Right lobe of liver (tissue), 6 donors: ENCODE results near the gene FMNL2. TPM values are rescaled to one million over a fixed set of nuclear protein-coding genes. Genes with fewer than 3 reads are reported as not detected.
A peak's percentile ranks its signal among the peaks of the same experiment; 100 is the strongest.

Source experiments
- ATAC-seq, 4 donors: fragments of 200-7000 bp; cut with Tn5 transposase; one replicate each; pipeline ENCODE4 v1.9.1; 2020; ENCODE audit warnings: mild to moderate bottlenecking in 4 of 4, moderate library complexity in 4 of 4
- DNase-seq, 3 donors: peaks; one replicate each; pipeline ENCODE4 v3.0.0-alpha.2; 2020
- H3K27ac ChIP-seq, 3 donors: fragments of 200-600 bp; one replicate each; pipeline ENCODE4 v1.8.0; 2022
- H3K27me3 ChIP-seq, 2 donors: fragments of 200-600 bp; one replicate each; pipeline ENCODE4 v1.8.0; 2022
- H3K36me3 ChIP-seq, 4 donors: fragments of 200-600 bp; sonication (generic) in 1 of 4; one replicate each; pipeline versions ENCODE4 v1.5.1 to v1.8.0; 2017 to 2022; ENCODE audit warnings: control low read depth in 1 of 4
- H3K4me1 ChIP-seq, 4 donors: fragments of 200-600 bp; sonication (generic) in 1 of 4; one replicate each; pipeline versions ENCODE4 v1.5.1 to v1.8.0; 2017 to 2022; ENCODE audit warnings: control low read depth in 1 of 4
- H3K4me3 ChIP-seq, 3 donors: fragments of 200-600 bp; one replicate each; pipeline ENCODE4 v1.8.0; 2022
- H3K9me3 ChIP-seq, 4 donors: fragments of 200-600 bp; sonication (generic) in 1 of 4; one replicate each; pipeline versions ENCODE4 v1.5.1 to v1.8.0; 2017 to 2022; ENCODE audit warnings: control low read depth in 1 of 4
- POLR2A ChIP-seq: fragments of 450-650 bp; IDR thresholded peaks from one replicate; pipeline ENCODE4 v1.6.1; 2017; ENCODE audit warnings: antibody characterized with exemption, mild to moderate bottlenecking
- WGBS: methylation state at CpG from one replicate; pipeline ENCODE4 v1.1.6; 2018; ENCODE audit warnings: low coverage, low lambda C conversion rate; ENCODE audit not compliant: insufficient coverage; ENCODE audit errors: missing lambda C conversion rate; 5-methylcytosine and 5-hydroxymethylcytosine counted together
- intact Hi-C, 2 donors: fragments of 100-400 bp; cut with DNase I; formaldehyde crosslinking; loops; one replicate each; pipeline versions ENCODE4 v1.11.2 to v1.14.1; 2022
- total RNA-seq, 6 experiments: library from RNA; depleted of rRNA in 2 of 6; stranded (reverse); fragments of >200 nt in 2 of 6; fragmentation: NEBNext Ultra II Directional in 3 of 6; extraction: Animal tissue kit (Norgen Biotek cat#: 25700) in 3 of 6; gene quantifications; one replicate each; pipeline versions ENCODE4 v1.1.0 to v1.2.4, GENCODE V29; 2016 to 2023
- TF ChIP-seq, protein P1 (sequence below), 4 donors: fragments of 200-600 bp in 3 of 4; fragments of 450-650 bp in 1 of 4; IDR thresholded peaks; one replicate each; pipeline versions ENCODE4 v1.5.1 to v1.8.0; 2016 to 2022; ENCODE audit warnings: antibody characterized with exemption in 4 of 4, mild to moderate bottlenecking in 2 of 4
- donor health status: DM: no; HTN: yes; CAD: no.
- donor health status: DM: no; HTN: no; CAD: no.
- donor health status: DM: no; HTN: no; CAD: no.
- donor health status: DM: no; HTN: yes; CAD: no.
- donor health status: DM: no; HTN: yes; CAD: no.

FMNL2 gene
- total RNA-seq, 6 experiments from 2014 or later = 3.5 to 12.1 (median 7.1) TPM

DNA sequence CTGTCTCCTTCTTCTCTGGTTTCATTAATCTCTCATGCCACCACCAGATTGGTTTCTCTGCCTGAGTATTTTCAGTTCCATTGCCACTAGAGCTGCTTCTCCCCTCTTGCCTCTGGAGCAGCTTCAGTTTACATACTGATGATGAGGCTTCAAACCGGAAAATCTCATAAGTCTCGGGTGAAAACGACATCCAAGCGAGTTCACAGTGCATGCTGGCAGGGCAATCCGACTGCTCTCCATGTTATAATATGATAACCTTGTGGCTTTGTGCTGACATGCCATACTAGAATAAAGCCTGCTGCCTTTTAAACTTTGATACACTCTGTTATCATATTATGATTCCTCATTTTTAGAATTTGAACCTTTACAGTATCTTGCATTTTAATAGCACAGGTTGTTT is 228.8 kb downstream of the FMNL2 start:
- Histone ChIP-seq H3K4me3 (no peak overlapping the region), H3K27ac (no peak overlapping the region), H3K36me3 (no peaks in the 10 kb centered on the region), H3K27me3 (no peaks in the 10 kb centered on the region), H3K9me3 (no peaks in the 10 kb centered on the region), H3K4me1 (no peaks in the 10 kb centered on the region)
- 77% methylated on average over 5 of the region's 5 CpGs for WGBS
- DNase-seq (no peak), ATAC-seq (peak in 1 of 4 donors; percentile 16)
- TF ChIP-seq, protein P1, sequence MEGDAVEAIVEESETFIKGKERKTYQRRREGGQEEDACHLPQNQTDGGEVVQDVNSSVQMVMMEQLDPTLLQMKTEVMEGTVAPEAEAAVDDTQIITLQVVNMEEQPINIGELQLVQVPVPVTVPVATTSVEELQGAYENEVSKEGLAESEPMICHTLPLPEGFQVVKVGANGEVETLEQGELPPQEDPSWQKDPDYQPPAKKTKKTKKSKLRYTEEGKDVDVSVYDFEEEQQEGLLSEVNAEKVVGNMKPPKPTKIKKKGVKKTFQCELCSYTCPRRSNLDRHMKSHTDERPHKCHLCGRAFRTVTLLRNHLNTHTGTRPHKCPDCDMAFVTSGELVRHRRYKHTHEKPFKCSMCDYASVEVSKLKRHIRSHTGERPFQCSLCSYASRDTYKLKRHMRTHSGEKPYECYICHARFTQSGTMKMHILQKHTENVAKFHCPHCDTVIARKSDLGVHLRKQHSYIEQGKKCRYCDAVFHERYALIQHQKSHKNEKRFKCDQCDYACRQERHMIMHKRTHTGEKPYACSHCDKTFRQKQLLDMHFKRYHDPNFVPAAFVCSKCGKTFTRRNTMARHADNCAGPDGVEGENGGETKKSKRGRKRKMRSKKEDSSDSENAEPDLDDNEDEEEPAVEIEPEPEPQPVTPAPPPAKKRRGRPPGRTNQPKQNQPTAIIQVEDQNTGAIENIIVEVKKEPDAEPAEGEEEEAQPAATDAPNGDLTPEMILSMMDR (IDR thresholded peaks at IDR 0.05) = no peak
- TF ChIP-seq POLR2A = no peak
- intact Hi-C loops = no loop called here

DNA sequence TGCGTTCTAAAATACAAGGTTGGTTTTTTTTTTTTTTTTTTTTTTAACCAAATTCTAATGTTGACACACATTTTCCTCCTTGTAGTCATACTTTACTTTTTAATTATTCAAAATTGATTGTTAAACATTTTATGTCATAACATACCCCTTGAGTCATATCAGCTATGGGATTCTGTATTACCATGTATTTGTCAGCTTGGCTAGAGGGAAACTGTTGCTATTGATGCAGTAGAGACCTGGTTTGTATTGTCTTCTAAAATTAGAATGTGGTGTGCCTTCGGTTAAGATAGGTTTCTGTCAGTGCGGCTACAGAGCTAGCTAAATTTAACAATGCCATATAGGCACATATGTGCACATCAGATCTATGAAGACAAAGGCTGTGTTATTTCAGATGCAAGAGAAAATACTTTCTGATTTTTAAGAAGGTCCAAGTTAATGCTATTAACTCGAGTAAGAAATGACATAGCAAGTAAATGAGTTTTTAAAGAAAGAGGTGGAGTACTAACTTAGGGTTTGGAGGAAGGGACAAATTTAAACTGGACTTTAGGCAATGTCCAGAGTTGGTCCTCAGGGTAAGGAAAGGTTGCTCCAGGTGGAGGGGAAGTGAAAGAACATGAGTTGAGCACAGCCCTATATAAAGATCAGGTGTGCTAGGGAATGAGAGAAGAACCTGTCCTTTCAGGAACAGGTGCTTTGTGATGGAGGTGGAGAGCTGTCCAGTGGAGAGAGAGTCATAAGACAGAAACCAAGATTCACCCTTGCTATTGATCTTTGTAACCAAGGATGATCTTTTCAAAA is 230.0 kb downstream of the FMNL2 start:
- no peaks in the 10 kb centered on the region for H3K9me3 ChIP-seq
- H3K27me3 ChIP-seq = no peaks in the 10 kb centered on the region
- no peak overlapping the region for H3K4me3 ChIP-seq
- intact Hi-C loops = no loop called here
- no peak for ATAC-seq
- DNase-seq = no peak
- no peak for TF ChIP-seq POLR2A
- TF ChIP-seq, protein P1 (IDR thresholded peaks at IDR 0.05) = no peak
- H3K4me1 ChIP-seq = no peaks in the 10 kb centered on the region
- WGBS = 79% methylated on average over 3 of the region's 4 CpGs
- H3K27ac ChIP-seq = no peak overlapping the region
- H3K36me3 ChIP-seq = no peaks in the 10 kb centered on the region

DNA sequence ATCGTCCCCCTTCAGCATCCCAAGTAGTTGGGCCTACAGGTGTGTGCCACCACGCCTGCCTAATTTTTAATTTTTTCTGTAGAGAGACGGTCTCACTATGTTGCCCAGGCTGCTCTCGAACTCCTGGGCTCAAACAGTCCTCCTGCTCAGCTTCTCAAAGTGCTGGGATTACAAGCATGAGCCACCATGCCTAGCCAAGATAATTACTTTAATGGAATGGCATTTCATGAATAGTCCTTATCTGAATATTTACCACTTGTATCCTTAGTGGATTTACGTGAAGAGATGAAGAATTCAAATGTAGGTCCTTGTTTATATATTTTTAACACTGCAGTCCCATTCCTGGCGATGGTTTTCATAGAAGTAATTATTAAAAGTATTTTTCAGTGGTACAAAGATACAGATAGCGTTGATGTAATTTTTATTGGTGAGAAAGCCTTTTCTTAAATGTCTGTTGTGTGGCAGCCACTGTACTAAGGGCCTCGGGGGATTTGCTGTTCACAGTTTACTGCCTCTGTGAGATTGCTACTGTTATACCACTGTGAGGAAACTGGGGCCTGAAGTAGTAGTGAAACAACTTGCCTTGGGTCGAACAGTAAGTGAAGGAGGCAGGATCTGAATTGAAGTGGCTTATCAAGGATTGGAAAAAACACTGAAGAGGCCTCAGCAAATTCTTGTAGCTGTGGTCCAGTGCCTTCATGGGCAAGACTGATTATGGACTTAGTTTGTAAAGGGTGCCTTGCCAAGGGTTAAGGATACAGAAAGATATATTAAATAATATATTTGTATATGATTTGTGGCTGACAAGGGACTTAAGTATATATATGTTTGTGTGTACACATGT is 231.1 kb downstream of the FMNL2 start:
- no peaks in the 10 kb centered on the region for H3K36me3 ChIP-seq
- H3K27ac ChIP-seq = no peak overlapping the region
- no peak overlapping the region for H3K4me3 ChIP-seq
- H3K4me1 ChIP-seq = no peaks in the 10 kb centered on the region
- ATAC-seq (no peak), DNase-seq (no peak)
- H3K27me3 ChIP-seq = no peaks in the 10 kb centered on the region
- WGBS = 86% methylated on average over 7 of the region's 9 CpGs
- no peaks in the 10 kb centered on the region for H3K9me3 ChIP-seq
- TF ChIP-seq, protein P1 (IDR thresholded peaks at IDR 0.05) = no peak
- TF ChIP-seq POLR2A = no peak
- intact Hi-C loops = no loop called here

DNA sequence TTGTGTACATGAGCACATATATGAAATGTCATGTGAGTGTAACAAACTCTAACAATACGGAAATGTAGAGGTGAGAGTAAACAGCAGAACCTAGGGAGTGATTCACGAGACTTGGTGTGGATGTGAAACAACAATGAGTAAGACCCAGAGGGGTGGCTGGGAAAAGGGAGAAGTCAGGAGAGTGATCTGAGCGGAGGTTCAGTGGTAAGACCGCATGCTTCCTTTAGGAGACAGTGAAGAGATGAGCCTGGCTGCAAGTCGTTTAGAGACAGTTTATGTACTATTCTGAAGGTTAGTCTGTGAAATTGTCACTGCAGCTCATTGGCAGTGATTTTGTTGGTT is 231.7 kb downstream of the FMNL2 start:
- intact Hi-C loops = no loop called here
- no peak for TF ChIP-seq POLR2A
- TF ChIP-seq, protein P1 (IDR thresholded peaks at IDR 0.05) = no peak
- H3K36me3 ChIP-seq = no peaks in the 10 kb centered on the region
- no peak overlapping the region for H3K4me3 ChIP-seq
- ATAC-seq = peak in 3 of 4 donors; percentile 54 to 71 (median 58)
- no peaks in the 10 kb centered on the region for H3K27me3 ChIP-seq
- H3K9me3 ChIP-seq = no peaks in the 10 kb centered on the region
- 66% methylated on average over 5 of the region's 5 CpGs for WGBS
- H3K27ac ChIP-seq = no peak overlapping the region
- no peaks in the 10 kb centered on the region for H3K4me1 ChIP-seq
- DNase-seq = no peak
